ENCODE data around the gene NINJ2. TPM values are rescaled to one million over a fixed set of nuclear protein-coding genes. Genes with fewer than 3 reads are reported as not detected.

NINJ2 gene
- total RNA-seq, 1 experiment from 2014 or later: 0.24 TPM

DNA sequence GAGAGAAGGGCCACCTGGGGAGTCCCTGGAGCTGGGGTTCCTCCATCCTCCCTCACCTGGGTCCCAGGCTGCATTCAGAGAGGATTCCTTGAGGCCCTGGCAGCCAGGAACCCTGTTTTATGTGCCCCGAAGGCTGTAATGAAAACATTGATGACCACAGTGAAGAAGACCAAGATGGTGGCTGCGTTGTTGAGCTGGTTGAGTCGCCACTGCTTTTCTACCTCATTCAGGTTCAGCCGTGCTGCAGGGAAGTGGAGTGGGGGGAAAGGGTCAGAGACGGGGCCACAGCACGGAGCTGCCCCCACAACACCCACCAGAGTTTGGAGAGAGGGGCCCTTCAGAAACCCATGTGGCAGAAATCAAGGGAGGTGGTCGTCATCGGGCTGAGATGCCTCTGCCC, 98.1 kb downstream of the NINJ2 start:
- TF ChIP-seq, protein P1, sequence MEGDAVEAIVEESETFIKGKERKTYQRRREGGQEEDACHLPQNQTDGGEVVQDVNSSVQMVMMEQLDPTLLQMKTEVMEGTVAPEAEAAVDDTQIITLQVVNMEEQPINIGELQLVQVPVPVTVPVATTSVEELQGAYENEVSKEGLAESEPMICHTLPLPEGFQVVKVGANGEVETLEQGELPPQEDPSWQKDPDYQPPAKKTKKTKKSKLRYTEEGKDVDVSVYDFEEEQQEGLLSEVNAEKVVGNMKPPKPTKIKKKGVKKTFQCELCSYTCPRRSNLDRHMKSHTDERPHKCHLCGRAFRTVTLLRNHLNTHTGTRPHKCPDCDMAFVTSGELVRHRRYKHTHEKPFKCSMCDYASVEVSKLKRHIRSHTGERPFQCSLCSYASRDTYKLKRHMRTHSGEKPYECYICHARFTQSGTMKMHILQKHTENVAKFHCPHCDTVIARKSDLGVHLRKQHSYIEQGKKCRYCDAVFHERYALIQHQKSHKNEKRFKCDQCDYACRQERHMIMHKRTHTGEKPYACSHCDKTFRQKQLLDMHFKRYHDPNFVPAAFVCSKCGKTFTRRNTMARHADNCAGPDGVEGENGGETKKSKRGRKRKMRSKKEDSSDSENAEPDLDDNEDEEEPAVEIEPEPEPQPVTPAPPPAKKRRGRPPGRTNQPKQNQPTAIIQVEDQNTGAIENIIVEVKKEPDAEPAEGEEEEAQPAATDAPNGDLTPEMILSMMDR (conservative IDR thresholded peaks at IDR 0.05): no peak
- no peak overlapping the region for H4K5ac ChIP-seq (ENCODE audit: insufficient read length, low read depth, low read length)
- H4K8ac ChIP-seq (replicated peaks; ENCODE audit: insufficient read length, low read depth, low read length): no peak overlapping the region

More for the DNA sequence above, 98.1 kb downstream of the NINJ2 start:
- Histone ChIP-seq H3K18ac (ENCODE audit: insufficient read length, low read depth, low read length) (no peak overlapping the region), H2BK5ac (ENCODE audit: insufficient read length, low read length) (no peak overlapping the region), H3K4me2 (ENCODE audit: insufficient read depth, insufficient read length, low read length) (no peak overlapping the region), H2AK5ac (ENCODE audit: insufficient read length, low read length) (no peak overlapping the region), H3K27me3 (ENCODE audit: insufficient read depth, low read length) (no peaks in the 10 kb centered on the region), H3K4me1 (ENCODE audit: insufficient read depth, low read length) (no peaks in the 10 kb centered on the region), H2AFZ (ENCODE audit: low read length) (no peak overlapping the region), H4K20me1 (ENCODE audit: control insufficient read depth, insufficient read depth, insufficient read length) (no peaks in the 10 kb centered on the region), H3K9me3 (ENCODE audit: control insufficient read depth, low read depth, low read length) (no peaks in the 10 kb centered on the region), H3K79me1 (ENCODE audit: insufficient read depth, low read depth, low read length, poor library complexity, severe bottlenecking) (no peaks in the 10 kb centered on the region), H4K91ac (ENCODE audit: insufficient read length, low read depth, low read length) (no peak overlapping the region), H3K56ac (ENCODE audit: insufficient read length, low read depth, low read length) (no peak overlapping the region), H2BK15ac (ENCODE audit: low read depth, low read length) (no peak overlapping the region), H2BK20ac (ENCODE audit: low read depth, low read length, poor library complexity, severe bottlenecking) (no peak overlapping the region), H3K79me2 (ENCODE audit: insufficient read depth, low read length) (no peaks in the 10 kb centered on the region), H3K4ac (ENCODE audit: low read depth, low read length) (no peak overlapping the region), H3K27ac (ENCODE audit: insufficient read length, low read depth, low read length) (no peak overlapping the region), H3K14ac (ENCODE audit: insufficient read depth, low read length) (no peak overlapping the region), H3K23ac (ENCODE audit: insufficient read length, low read depth, low read length) (no peak overlapping the region), H2BK120ac (ENCODE audit: low read depth, low read length, poor library complexity, severe bottlenecking) (no peak overlapping the region), H3K9ac (ENCODE audit: extremely low read depth, insufficient read length, low read length) (no peak overlapping the region), H2BK12ac (ENCODE audit: insufficient read length, low read depth, low read length) (no peak overlapping the region), H3T11ph (ENCODE audit: low read length) (no peak overlapping the region), H3K23me2 (ENCODE audit: insufficient read length, low read depth, low read length, poor library complexity, severe bottlenecking) (peaks cover under 1% of the 10 kb centered on the region)
- no peaks in the 10 kb centered on the region; a peak in 1 of 7 replicates for H3K36me3 Mint-ChIP-seq (ENCODE audit: insufficient read depth in 1 of 3, low read depth in 3 of 3)
- peaks cover 8% of the 10 kb centered on the region for H3K27me3 Mint-ChIP-seq (ENCODE audit: low read depth)
- H3K4me3 Mint-ChIP-seq: no peak overlapping the region
- WGBS (ENCODE audit: extremely low coverage, insufficient read length, low lambda C conversion rate): no CpG with 5 or more reads among the region's 8 CpGs
- H3K27ac Mint-ChIP-seq: no peak overlapping the region
- peaks cover 6 to 9% of the 10 kb centered on the region in 2 experiments; a peak in 3 of 4 replicates for H3K4me1 Mint-ChIP-seq
- DNase-seq: no peak
- H3K9me3 Mint-ChIP-seq: no peaks in the 10 kb centered on the region

All from H9 (cell line).